Daoy (cell line): ENCODE results near the gene SORL1. TPM values are rescaled to one million over a fixed set of nuclear protein-coding genes. Genes with fewer than 3 reads are reported as not detected.
"Not testable (repeated sequence)": the region's sequence is repeated elsewhere in the genome, so short reads cannot be mapped to it uniquely, and the experiment has no call there.

ENCODE experiments used
- DNase-seq: peaks from one replicate; pipeline ENCODE4 v3.0.0-alpha.2; 2015; ENCODE audit warnings: low read depth
- total RNA-seq: library from RNA; depleted of rRNA; stranded (reverse); fragments of >200 nt; shearing (Covaris generic); gene quantifications from 2 replicates; pipeline ENCODE4 v1.2.3, GENCODE V29; 2014

SORL1 gene
- total RNA-seq, 1 experiment from 2014 or later = 1.6 TPM

GRCh38 chr11:121478226-121478894 is 26.2 kb downstream of the SORL1 start:
- DNase-seq = no peak

- DNase-seq = no peak
Observed at GRCh38 chr11:121478895-121479697, 27.0 kb downstream of the SORL1 start.

- DNase-seq = no peak
Observed at GRCh38 chr11:121479698-121480238, 27.7 kb downstream of the SORL1 start.

GRCh38 chr11:121481484-121482230 is 29.5 kb downstream of the SORL1 start:
- not testable (repeated sequence) for DNase-seq

- peak; percentile 47 for DNase-seq
Observed at GRCh38 chr11:121482231-121483129, 30.4 kb downstream of the SORL1 start.

- no peak for DNase-seq
Observed at GRCh38 chr11:121483805-121484480, 31.8 kb downstream of the SORL1 start.

- DNase-seq = no peak
Observed at GRCh38 chr11:121485216-121485615, 33.1 kb downstream of the SORL1 start.

GRCh38 chr11:121486054-121486453 is 33.9 kb downstream of the SORL1 start:
- no peak for DNase-seq

- no peak for DNase-seq
Observed at GRCh38 chr11:121487191-121487590, 35.1 kb downstream of the SORL1 start.

- no peak for DNase-seq
Observed at GRCh38 chr11:121488170-121488569, 36.1 kb downstream of the SORL1 start.

GRCh38 chr11:121488641-121489040 is 36.5 kb downstream of the SORL1 start:
- DNase-seq = no peak

- no peak for DNase-seq
Observed at GRCh38 chr11:121489823-121490222, 37.7 kb downstream of the SORL1 start.

- DNase-seq = no peak
Observed at GRCh38 chr11:121494355-121495099, 42.4 kb downstream of the SORL1 start.

GRCh38 chr11:121497176-121497998 is 45.3 kb downstream of the SORL1 start:
- DNase-seq = no peak

GRCh38 chr11:121499405-121499804 is 47.3 kb downstream of the SORL1 start:
- no peak for DNase-seq

- DNase-seq = no peak
Observed at GRCh38 chr11:121500275-121500674, 48.2 kb downstream of the SORL1 start.

- no peak for DNase-seq
Observed at GRCh38 chr11:121500717-121501116, 48.6 kb downstream of the SORL1 start.

GRCh38 chr11:121503051-121503450 is 50.9 kb downstream of the SORL1 start:
- DNase-seq = no peak

- DNase-seq = not testable (repeated sequence)
Observed at GRCh38 chr11:121506237-121506636, 54.1 kb downstream of the SORL1 start.
